NCI-H345 treated with DMSO at 0.1 percent for 48 hours (cell line): Measurements from ENCODE around the gene SLCO3A1.

Experiments
- DNase-seq: peaks from one replicate; lab custom pipeline; 2025; ENCODE audit not compliant: unreplicated experiment; lab: John Stamatoyannopoulos, UW

SLCO3A1 gene

GRCh38 chr15:91881569-91882297 is 28.2 kb downstream of the SLCO3A1 start:
- no peak for DNase-seq

DNA sequence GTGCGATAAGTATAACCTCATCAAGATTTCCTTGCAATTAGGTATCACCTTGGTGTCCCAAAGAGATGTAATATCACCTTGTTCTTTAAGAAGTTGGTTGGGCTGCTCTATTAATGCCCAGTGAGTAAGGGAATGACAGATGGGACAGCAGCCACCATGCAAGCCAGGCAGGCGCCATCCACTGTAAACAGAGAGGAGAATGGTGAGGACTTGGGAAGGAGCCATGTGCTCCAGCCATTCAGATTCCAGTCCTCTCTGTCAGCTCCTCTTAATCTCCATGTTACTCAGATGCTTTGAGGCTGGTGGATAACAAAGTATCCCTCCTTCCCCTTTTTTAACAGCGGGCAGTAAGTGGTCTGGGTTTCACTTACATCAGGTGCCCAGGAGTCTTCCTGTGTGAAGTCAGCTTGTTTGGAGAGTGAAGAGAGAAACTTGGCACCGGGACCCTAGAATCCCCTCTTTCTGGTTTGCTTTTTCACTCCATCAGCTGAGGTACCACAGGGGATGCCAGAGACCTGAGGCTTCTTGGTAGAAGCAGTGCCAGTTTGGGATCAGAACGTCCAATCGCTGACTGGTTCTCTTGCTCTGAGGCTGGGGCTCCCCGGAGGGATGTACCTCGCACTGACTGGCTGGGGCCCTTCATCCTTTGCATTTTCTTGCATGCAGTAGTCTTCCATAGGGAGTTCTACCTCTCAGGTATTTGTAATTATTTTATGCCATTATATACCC is 29.5 kb downstream of the SLCO3A1 start:
- no peak for DNase-seq

DNA sequence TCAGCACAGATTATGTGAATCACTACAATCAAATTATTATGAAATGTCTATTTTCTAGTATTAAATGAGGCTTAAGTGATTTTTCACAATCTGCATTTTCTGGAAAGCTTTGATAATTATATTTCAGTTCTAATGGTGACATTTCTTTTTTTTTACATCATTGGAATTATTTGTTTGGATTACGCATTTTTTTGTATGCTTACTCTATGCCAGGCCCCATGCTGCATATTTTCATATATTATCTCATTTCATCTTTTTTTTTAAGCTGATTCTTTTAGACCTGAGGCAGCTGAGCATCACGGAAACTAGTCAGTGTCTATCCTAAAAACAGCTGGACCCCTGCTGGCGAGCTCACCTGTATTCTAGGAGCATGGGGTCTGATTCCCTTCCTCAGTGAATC is 31.1 kb downstream of the SLCO3A1 start:
- DNase-seq: no peak

DNA sequence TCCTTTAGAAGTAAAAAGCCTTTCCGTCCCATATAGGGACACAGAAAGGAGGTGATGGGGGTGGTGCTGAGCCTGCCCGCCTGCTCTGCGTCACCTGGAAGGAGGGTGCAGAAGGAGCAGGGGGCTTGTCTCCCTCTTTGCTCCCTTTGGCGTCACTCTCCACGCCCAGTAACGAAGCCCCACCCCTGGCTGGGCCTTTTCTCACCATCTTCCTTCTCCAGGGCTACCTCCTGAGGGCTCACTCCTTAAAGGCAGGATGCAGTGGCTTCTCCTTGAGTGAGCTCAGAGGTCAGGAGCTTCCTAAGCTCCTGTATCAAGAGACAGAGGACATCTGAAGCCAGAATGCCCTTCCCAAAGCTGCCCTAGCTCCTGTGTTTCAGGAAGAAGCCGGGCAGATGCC is 31.5 kb downstream of the SLCO3A1 start:
- DNase-seq: no peak

DNA sequence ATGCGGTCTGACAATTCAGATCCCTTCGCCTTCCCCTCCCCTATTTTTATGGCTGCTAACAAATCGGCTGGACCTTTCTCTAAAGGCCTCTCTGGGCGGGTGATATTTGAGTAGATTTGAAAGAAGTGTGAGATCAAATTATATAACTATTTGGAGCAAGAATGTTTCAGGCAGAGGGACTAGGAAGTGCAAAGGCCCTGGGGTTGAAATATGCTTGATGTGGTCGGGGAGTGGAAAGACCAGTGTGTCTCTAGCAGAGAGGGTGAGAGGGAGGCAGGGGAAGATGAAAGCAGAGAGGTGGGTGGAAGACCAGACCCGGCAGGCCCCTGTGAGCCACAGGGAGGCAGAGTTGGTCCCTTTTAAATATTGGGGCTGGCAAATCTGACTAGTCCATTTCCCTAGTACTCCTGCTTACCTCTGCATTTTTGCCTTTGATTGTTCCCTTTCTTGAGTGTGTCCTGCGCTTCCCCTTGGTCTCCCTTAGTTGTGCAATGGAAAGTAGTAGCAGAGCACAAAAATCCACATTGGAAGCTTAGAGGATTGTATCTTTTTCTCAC is 32.3 kb downstream of the SLCO3A1 start:
- no peak for DNase-seq

DNA sequence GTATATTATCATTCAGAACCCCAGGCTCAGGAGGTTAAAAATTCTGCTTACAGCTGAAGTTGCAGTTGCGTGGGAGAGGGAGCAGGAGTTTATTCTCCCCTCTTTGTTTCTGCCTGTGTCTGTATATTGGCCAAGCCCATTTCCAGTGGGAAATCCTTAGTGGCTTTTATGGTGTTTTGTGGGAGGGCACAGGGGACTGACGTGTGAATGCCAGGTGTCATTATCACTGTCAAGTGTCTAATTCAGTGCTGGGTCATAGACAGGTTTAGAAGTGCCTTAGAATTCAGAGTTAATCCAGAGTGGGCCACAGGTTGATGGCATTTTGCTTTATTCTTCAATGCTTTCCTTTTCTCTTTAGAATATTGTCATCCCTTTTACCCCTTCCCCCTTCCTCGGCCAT is 33.4 kb downstream of the SLCO3A1 start:
- DNase-seq: no peak

DNA sequence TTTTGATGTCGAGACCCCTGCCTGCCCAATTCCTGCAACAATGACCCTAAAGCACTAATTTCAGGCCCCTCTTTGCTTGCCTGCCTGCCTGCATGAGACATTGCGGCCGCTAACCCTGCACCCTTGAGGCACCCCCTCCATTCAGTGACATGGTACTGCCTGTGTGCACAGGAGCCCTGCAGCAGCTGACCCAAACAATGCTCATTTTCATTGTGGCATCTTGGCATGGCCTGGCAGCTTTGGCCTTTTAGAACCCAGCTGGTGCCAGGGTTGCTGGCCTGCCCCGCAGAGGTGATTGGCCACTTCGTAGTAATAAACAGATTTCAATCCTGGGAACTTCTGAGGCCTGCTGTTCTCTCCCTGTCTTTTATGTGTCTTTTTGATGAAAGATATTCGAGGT is 33.8 kb downstream of the SLCO3A1 start:
- DNase-seq: no peak

GRCh38 chr15:91887921-91888373 is 34.4 kb downstream of the SLCO3A1 start:
- DNase-seq: no peak

DNA sequence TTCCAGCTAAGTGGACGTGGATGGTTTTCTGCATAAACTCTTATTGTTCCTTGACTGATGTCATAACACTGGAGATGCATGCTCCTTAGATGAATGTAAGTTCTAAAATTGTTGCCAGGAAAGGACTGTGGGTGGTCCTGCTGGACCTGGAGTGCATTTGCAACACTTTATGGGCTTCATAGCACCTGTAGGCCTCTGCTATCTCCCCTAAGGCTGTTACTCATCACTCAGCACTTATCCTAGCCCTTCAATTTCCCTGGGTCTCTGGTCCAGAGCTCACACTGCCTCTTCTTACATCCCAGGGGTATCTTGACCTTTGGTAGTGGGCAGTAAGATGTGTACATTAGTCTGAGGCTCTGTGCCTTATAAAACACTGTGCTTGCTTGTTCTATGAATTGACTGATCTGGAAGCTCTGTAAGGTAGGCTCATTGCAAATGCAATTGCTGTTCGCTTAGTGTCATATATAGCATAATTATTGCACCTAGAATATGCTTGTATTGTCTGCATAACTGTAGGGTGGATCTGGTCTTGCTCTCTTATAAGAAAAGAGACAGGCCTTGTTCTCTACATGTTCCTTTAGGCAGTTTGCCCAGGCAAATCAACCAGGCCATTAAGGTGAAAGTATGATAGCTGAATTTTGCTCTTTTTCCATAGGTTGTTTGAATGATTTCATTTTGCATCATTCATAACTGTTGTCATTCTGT is 35.8 kb downstream of the SLCO3A1 start:
- no peak for DNase-seq

- no peak for DNase-seq
Measured at GRCh38 chr15:91890614-91891013, 37.1 kb downstream of the SLCO3A1 start.

DNA sequence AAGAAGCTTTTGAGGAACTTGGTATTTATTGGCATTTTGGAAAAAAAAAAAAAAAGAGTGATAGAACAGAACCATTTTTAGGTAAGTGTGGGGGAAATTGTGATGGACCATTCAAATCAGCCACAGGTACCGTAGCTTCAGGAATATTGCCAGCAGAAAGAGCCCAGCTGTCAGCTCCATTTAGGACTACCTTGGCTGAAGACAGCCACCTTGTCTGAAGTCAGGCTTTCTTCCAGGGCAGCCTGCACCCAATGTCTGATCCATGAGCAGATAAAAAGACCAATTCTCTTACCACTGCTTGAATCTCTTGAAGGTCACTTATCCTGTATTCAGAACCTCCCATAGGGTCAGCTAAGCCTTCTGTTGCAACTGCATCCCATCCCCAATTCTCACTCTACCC is 37.6 kb downstream of the SLCO3A1 start:
- DNase-seq: no peak

DNA sequence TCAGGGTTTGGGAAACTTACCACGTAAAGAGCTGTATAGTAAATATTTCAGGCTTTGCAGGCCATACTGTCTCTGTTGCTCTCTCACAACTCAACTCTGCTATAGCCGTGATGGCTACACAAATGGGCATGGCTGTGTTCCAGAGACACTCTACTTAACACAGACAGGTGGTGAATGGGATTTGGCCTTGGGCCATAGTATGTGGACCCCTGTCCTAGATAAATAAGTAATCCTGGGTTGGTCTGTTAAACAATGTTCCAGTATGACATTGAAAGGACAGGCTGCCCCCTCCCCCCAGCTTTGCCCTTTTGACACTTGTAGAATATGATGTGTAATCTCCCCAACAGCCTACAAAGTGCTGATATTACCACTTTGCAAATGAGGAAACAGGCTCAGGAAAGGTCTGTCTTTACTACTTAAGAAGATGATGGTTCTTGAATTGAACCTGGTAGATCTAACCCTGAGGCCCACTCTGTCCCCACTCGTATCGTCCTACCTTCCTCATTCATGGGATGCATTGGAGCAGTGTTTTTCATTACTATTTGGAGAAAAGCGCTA is 38.4 kb downstream of the SLCO3A1 start:
- no peak for DNase-seq

- DNase-seq: no peak
Measured at GRCh38 chr15:91892436-91892835, 38.9 kb downstream of the SLCO3A1 start.

DNA sequence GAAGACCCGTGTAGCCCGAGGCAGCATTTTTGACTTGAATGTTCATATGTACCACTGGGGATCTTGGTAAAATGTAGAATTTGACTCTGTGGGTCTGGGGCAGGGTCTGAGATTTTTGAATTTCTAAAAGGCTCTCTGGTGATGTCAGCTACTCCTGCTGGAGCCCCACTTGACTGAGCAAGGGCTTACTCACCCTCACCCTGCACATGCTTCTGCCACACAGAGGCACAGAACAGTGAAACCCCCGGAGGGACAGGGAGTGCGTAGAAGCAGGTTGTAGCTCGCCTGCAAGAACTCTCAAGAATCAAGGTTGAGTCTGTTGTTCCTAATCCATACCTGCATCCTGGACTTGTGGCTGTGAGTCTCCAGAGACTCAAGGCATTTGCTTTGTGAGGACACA is 41.1 kb downstream of the SLCO3A1 start:
- no peak for DNase-seq

DNA sequence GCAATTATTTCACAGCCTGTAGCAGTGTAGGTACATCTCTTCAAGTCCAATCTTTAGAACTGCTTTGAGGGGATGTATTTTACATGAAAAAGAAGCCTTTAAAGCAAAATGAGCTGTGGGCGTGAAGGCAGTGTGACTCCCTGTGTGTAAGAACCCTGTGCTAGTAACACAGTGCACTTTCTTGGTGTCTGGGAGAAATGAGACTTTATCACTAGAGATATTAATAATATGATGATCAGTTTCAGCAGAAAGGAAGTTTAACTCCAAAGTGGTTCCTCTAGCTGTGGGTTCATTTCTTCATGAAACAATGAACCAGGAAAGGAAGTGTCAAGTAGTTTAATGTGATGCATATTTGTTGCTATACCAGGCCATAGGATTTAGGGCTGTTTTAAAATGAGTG is 41.5 kb downstream of the SLCO3A1 start:
- no peak for DNase-seq

DNA sequence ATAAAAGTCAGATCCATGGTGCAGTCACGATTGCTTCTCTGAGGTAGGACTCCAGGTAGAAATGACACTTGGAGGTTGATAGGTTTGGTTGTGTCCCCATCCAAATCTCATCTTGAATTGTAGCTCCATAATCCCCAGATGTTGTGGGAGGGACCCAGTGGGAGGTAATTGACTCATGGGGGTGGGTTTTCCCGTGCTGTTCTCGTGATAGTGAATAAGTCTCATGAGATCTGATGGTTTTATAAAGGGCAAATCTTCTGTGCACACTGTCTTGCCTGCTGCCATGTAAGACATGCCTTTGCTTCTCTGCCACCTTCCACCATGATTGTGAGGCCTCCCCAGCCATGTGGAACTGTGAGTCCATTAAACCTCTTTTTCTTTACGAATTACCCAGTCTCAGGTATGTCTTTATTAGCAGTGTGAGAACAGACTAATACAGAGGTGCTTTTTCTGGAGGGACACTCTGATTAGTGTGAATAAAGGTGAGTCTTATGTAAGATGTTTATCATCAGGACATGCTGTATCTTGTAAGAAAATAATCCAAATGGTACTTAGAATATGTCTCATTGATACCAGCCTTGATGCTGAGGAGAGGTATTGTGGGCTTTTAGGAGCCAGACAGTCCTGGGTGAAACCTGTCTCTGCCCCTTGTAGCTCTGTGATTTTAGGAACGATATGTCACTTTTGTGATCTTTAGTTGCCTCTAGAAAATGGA is 43.0 kb downstream of the SLCO3A1 start:
- DNase-seq: no peak

- no peak for DNase-seq
Measured at GRCh38 chr15:91897585-91898372, 44.3 kb downstream of the SLCO3A1 start.

DNA sequence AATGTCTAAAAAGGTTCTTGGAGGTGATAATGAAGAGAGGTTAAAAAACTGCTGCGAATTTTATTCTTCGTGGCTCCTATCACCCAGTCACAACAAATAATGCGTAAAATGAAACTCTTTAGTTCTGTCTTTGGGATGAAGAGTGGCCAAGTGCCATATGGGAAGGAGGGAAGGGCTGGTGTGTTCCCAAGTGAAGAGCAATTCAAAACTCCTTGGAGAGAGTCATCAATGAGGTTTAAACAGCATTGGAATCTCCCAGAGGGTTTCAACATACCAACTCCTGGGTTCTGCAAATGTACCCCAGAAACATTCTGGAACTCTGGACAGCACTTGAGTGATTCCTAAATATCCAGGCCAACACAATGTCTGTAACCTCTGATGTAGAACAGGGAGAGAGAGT is 45.3 kb downstream of the SLCO3A1 start:
- no peak for DNase-seq

DNA sequence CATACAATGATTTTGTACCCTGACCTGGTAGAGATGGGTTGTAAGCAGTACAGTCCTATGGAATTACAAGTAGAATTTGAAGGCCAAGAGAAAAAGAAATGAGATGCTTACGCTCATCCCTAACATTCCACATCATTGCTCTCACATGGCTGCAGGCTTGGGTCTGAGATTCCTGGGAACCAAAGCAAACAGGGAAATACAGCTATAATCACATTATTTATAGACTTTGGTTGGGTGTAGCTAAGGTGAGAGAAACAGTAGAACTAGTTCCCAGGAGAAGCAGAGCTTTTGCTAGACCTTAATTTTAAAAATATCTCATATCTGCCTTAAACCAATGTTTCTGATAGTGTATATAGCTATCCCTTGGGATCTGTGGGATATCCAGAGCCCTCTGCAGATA is 51.4 kb downstream of the SLCO3A1 start:
- DNase-seq: no peak

DNA sequence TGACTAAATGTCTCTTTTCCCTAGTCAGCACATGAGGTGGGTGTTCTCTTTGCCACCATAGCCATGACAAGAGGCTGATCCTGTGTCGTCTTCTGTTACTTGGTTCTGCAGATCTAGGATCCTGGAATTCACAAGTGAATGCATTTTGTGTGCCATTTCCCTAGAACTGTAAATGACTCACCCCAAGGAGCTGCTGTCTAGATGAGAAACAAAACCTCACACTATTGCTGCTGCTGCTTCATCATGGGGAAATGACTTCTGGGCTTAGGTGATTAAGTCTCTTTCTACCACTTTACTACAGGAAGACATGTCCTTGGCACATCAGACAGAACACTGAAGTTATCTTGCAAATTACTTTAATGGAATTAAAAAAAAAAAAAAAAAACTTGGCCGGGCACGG is 54.9 kb downstream of the SLCO3A1 start:
- DNase-seq: no peak
